ENCODE results near the gene LRBA.
A peak's percentile ranks its signal among the peaks of the same experiment; 100 is the strongest.

LRBA gene

DNA sequence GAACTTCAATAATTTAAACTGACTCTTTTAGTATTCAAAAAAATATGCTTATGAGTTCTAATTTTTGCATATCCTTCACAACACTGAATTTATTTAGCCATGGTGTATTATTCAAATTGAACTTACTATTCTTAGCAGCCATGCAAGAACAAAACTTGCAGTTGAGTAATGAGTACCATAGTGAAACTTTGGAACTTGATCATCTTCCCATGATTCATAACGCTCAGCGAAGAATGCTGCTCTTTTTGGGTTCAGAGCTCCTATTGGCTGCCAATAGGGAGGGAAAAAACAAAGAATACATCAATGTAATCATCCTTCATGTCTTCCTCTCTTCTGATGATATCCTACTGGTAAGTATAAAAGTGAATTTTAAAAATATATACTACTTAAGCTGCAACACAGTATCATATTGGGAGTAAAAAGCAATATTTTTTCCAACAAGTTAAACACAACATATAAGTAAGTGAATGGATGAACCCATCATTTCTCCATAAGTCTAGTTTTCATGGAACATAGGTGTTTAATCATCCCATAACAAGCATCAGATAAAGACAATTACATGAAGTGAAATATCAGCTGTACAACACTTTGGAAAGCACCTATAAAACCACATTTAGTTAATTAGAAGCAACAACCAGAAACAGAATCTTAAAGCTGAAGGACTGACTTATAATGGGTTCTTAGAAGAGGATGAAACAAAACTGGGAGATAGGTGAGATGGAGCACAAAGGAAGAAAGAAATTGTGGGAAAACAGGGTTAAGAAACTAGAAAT lies 578.3 kb downstream of the LRBA start:
- H3K9me3 ChIP-seq (ENCODE audit: control insufficient read depth in 2 of 2, low read length in 2 of 2), result no peaks in the 10 kb centered on the region
- no peaks in the 10 kb centered on the region for H3K4me1 ChIP-seq (ENCODE audit: control insufficient read depth, insufficient read depth, low read length)
- H3K27ac ChIP-seq (ENCODE audit: low read length), result no peak overlapping the region
- no peaks in the 10 kb centered on the region for H3K27me3 ChIP-seq (ENCODE audit: control insufficient read depth in 1 of 2, insufficient read depth in 2 of 2, low read length in 2 of 2)
- H3K36me3 ChIP-seq (ENCODE audit: control insufficient read depth in 2 of 2, insufficient read depth in 2 of 2, low read length in 2 of 2), result no peaks in the 10 kb centered on the region
- H3K9ac ChIP-seq (ENCODE audit: low read length in 2 of 2), result no peak overlapping the region
- no peak overlapping the region for H3K4me3 ChIP-seq (ENCODE audit: low read length in 2 of 2)

DNA sequence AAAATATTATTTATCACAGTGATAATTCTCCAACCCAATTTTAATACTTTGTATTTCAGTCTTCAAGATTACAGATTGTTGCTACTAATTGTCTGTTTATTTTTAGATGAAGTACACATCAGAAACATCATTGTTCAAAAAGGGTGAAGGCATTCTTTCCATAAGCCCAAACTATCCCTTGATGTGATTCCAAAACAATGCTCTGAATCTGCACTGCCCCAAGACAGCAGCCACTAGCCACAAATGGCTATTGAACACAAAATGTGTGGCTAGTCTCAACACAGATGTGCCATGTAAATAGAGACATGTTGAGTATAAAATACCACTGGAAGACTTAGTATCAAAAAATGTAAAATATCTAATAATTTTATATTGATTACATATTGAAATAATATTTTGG lies 583.9 kb downstream of the LRBA start:
- Histone ChIP-seq H3K27ac (ENCODE audit: low read length) (no peak overlapping the region), H3K9ac (ENCODE audit: low read length in 2 of 2) (no peak overlapping the region), H3K9me3 (ENCODE audit: control insufficient read depth in 2 of 2, low read length in 2 of 2) (no peaks in the 10 kb centered on the region), H3K4me3 (ENCODE audit: low read length in 2 of 2) (no peak overlapping the region), H3K4me1 (ENCODE audit: control insufficient read depth, insufficient read depth, low read length) (no peaks in the 10 kb centered on the region), H3K27me3 (ENCODE audit: control insufficient read depth in 1 of 2, insufficient read depth in 2 of 2, low read length in 2 of 2) (no peaks in the 10 kb centered on the region), H3K36me3 (ENCODE audit: control insufficient read depth in 2 of 2, insufficient read depth in 2 of 2, low read length in 2 of 2) (no peaks in the 10 kb centered on the region)

DNA sequence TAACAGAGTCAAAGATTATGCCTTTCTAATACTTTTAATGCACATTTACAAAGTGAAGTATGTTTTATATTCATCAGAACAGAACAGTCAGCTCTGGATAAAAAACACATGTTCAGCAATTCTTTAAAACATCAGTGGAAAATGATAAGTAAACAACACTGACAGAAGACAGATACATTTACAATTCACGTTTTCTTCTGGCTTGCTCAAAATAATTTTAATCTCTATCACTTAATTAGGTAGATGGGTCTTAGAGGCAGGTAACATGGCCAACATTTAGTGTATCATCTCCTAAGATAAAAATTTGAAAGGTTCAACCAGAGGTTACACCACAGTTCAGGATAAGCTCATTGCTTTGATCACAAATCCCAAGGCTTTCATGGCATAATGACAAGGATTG lies 589.9 kb downstream of the LRBA start:
- Histone ChIP-seq H3K4me3 (ENCODE audit: low read length in 2 of 2) (no peak overlapping the region), H3K27me3 (ENCODE audit: control insufficient read depth in 1 of 2, insufficient read depth in 2 of 2, low read length in 2 of 2) (no peaks in the 10 kb centered on the region), H3K27ac (ENCODE audit: low read length) (no peak overlapping the region), H3K9ac (ENCODE audit: low read length in 2 of 2) (no peak overlapping the region), H3K36me3 (ENCODE audit: control insufficient read depth in 2 of 2, insufficient read depth in 2 of 2, low read length in 2 of 2) (peaks cover 0 to 2% of the 10 kb centered on the region in 2 donors), H3K4me1 (ENCODE audit: control insufficient read depth, insufficient read depth, low read length) (no peaks in the 10 kb centered on the region), H3K9me3 (ENCODE audit: control insufficient read depth in 2 of 2, low read length in 2 of 2) (no peaks in the 10 kb centered on the region)

DNA sequence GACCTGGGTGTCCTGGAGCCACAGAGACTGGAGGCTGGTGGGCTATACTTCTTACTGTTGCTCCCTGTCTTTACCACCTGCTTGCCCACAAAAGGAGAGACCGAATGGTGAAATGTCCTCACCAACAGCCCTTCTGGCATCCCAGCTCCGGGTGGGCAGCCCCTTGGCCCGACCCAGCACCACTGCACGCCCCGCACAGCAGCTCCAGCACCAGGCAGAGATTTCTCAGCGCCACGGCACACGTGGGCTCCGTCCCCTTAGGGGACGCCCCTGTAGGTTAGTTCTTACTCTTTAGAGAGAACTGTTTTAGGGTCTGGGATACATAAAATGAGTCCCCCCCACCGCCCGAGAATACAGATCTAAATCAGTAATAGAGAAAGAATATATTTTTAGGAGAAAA lies 591.6 kb downstream of the LRBA start:
- no peak overlapping the region for H3K4me3 ChIP-seq (ENCODE audit: low read length in 2 of 2)
- H3K9ac ChIP-seq (ENCODE audit: low read length in 2 of 2), result no peak overlapping the region
- H3K9me3 ChIP-seq (ENCODE audit: control insufficient read depth in 2 of 2, low read length in 2 of 2), result no peaks in the 10 kb centered on the region
- no peaks in the 10 kb centered on the region for H3K27me3 ChIP-seq (ENCODE audit: control insufficient read depth in 1 of 2, insufficient read depth in 2 of 2, low read length in 2 of 2)
- no peak overlapping the region for H3K27ac ChIP-seq (ENCODE audit: low read length)
- peaks cover 0 to 2% of the 10 kb centered on the region in 2 donors for H3K36me3 ChIP-seq (ENCODE audit: control insufficient read depth in 2 of 2, insufficient read depth in 2 of 2, low read length in 2 of 2)
- no peaks in the 10 kb centered on the region for H3K4me1 ChIP-seq (ENCODE audit: control insufficient read depth, insufficient read depth, low read length)

DNA sequence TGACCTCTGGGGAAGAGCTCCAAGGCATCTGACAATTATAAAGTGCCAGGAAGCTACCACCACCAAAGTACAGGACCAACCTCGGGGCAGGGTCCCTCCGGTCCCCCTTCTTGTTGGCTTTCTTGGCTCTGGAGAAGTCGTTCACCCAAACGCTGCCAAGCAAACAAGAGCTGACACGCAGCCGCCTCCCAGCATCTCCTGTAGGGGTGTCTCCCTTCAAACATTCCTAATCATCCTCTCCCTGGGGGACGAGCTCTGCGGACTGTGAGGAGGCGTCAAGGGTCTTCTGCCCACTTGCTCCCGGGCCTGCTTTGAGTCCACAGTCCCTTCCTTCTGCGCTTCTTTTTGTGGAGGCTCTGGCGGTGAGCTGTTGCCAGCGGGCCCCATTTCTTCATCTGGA lies 592.0 kb downstream of the LRBA start:
- Histone ChIP-seq H3K4me1 (ENCODE audit: control insufficient read depth, insufficient read depth, low read length) (no peaks in the 10 kb centered on the region), H3K27ac (ENCODE audit: low read length) (no peak overlapping the region), H3K9ac (ENCODE audit: low read length in 2 of 2) (no peak overlapping the region), H3K9me3 (ENCODE audit: control insufficient read depth in 2 of 2, low read length in 2 of 2) (no peaks in the 10 kb centered on the region), H3K36me3 (ENCODE audit: control insufficient read depth in 2 of 2, insufficient read depth in 2 of 2, low read length in 2 of 2) (peaks cover 0 to 2% of the 10 kb centered on the region in 2 donors), H3K4me3 (ENCODE audit: low read length in 2 of 2) (no peak overlapping the region), H3K27me3 (ENCODE audit: control insufficient read depth in 1 of 2, insufficient read depth in 2 of 2, low read length in 2 of 2) (no peaks in the 10 kb centered on the region)

DNA sequence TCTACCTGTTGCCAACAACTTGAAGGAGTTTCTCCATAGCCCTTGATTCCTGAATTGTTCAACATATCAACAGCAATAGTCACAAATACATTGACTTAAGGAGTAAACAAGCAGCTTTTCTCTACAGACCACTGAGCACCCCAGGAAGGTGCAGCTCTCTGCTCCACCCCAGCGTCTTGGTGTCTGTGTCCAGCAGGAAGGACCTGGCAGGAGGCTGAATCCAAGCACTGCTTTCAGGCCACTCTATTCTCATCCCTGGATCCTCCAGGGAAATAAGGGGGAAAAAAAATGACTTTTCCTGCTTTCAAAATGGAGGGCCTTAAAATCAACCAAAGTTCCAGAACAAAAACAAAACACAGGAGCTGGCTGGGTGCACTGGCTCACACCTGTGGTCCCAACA lies 593.5 kb downstream of the LRBA start:
- H3K36me3 ChIP-seq (ENCODE audit: control insufficient read depth in 2 of 2, insufficient read depth in 2 of 2, low read length in 2 of 2), result peaks cover 0 to 2% of the 10 kb centered on the region in 2 donors
- H3K27ac ChIP-seq (ENCODE audit: low read length), result no peak overlapping the region
- no peaks in the 10 kb centered on the region for H3K27me3 ChIP-seq (ENCODE audit: control insufficient read depth in 1 of 2, insufficient read depth in 2 of 2, low read length in 2 of 2)
- H3K4me3 ChIP-seq (ENCODE audit: low read length in 2 of 2), result no peak overlapping the region
- no peaks in the 10 kb centered on the region for H3K9me3 ChIP-seq (ENCODE audit: control insufficient read depth in 2 of 2, low read length in 2 of 2)
- no peaks in the 10 kb centered on the region for H3K4me1 ChIP-seq (ENCODE audit: control insufficient read depth, insufficient read depth, low read length)
- no peak overlapping the region for H3K9ac ChIP-seq (ENCODE audit: low read length in 2 of 2)

DNA sequence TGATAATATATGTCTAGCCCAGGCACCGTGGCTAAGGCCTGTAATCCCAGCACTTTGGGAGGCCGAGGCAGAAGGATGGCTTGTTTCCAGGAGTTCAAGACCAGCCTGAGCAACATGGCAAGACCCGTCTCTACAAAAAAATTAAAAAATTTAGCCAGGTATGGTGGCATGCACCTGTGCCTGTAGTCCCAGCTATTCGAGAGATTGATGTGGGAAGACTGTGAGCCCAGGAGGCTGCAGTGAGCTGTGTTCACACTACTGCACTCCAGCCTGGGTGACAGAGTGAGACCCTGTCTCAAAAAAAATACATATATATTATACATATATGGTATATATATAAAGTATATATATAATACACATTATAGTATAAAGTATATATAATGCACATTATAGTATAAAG lies 595.1 kb downstream of the LRBA start:
- Histone ChIP-seq H3K9ac (ENCODE audit: low read length in 2 of 2) (no peak overlapping the region), H3K9me3 (ENCODE audit: control insufficient read depth in 2 of 2, low read length in 2 of 2) (no peaks in the 10 kb centered on the region), H3K27ac (ENCODE audit: low read length) (no peak overlapping the region), H3K36me3 (ENCODE audit: control insufficient read depth in 2 of 2, insufficient read depth in 2 of 2, low read length in 2 of 2) (peaks cover 0 to 2% of the 10 kb centered on the region in 2 donors), H3K4me3 (ENCODE audit: low read length in 2 of 2) (no peak overlapping the region), H3K4me1 (ENCODE audit: control insufficient read depth, insufficient read depth, low read length) (no peaks in the 10 kb centered on the region), H3K27me3 (ENCODE audit: control insufficient read depth in 1 of 2, insufficient read depth in 2 of 2, low read length in 2 of 2) (no peaks in the 10 kb centered on the region)

DNA sequence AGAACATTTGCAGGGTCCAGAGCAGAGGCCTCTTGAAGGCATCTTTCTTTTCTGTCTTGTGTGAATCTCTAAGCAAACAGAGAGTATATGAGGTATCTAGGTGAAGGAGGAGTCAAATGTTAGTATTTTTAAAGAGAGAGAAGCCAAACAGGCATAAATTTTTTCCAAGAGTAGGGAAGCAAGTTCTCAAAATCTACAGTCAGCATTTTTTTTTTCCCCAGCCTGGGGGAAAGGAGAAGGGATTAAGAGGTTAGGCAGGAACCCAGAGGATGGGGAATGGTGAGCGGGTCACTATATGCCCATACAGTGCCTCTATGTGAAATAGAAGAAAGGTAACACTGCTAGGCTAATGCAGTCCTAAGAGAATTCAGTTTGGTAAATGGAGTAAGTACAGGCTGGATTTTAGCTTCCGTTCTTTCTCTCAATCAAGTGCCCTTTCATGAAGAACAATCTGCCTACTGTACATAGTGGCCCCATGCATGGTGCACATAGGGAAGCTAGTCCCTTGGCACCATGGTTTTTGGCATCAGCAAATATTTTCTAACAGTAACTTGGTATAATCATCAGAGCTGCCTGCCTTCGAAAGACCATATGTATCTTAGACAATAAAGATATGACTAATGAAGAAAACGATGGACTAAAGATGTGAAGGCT lies 596.2 kb downstream of the LRBA start:
- H3K27ac ChIP-seq (ENCODE audit: low read length), result no peak overlapping the region
- H3K4me3 ChIP-seq (ENCODE audit: low read length in 2 of 2), result no peak overlapping the region
- H3K27me3 ChIP-seq (ENCODE audit: control insufficient read depth in 1 of 2, insufficient read depth in 2 of 2, low read length in 2 of 2), result no peaks in the 10 kb centered on the region
- no peaks in the 10 kb centered on the region for H3K4me1 ChIP-seq (ENCODE audit: control insufficient read depth, insufficient read depth, low read length)
- H3K9ac ChIP-seq (ENCODE audit: low read length in 2 of 2), result no peak overlapping the region
- peaks cover 0 to 2% of the 10 kb centered on the region in 2 donors for H3K36me3 ChIP-seq (ENCODE audit: control insufficient read depth in 2 of 2, insufficient read depth in 2 of 2, low read length in 2 of 2)
- H3K9me3 ChIP-seq (ENCODE audit: control insufficient read depth in 2 of 2, low read length in 2 of 2), result no peaks in the 10 kb centered on the region

DNA sequence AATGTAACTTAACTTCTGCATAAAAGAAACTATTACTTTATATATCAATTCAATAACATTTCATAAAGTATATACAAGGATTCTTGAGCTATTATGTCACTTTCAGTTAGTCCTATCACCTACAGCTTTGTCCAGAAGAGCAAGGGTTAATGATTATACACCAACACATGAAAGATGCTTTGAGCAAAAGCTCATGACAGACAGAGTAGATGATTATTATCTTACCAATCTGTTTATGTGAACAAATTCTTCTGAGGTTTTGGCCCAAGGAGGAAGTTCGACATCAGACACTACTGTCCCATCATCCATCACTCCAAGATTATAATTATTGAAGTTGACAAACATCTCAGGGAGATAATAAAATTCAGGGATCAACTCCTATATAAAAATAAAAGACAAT lies 599.9 kb downstream of the LRBA start:
- Histone ChIP-seq H3K4me3 (ENCODE audit: low read length in 2 of 2) (no peak overlapping the region), H3K36me3 (ENCODE audit: control insufficient read depth in 2 of 2, insufficient read depth in 2 of 2, low read length in 2 of 2) (no peaks in the 10 kb centered on the region), H3K9ac (ENCODE audit: low read length in 2 of 2) (no peak overlapping the region), H3K4me1 (ENCODE audit: control insufficient read depth, insufficient read depth, low read length) (no peaks in the 10 kb centered on the region), H3K27ac (ENCODE audit: low read length) (no peak overlapping the region), H3K9me3 (ENCODE audit: control insufficient read depth in 2 of 2, low read length in 2 of 2) (no peaks in the 10 kb centered on the region), H3K27me3 (ENCODE audit: control insufficient read depth in 1 of 2, insufficient read depth in 2 of 2, low read length in 2 of 2) (no peaks in the 10 kb centered on the region)

DNA sequence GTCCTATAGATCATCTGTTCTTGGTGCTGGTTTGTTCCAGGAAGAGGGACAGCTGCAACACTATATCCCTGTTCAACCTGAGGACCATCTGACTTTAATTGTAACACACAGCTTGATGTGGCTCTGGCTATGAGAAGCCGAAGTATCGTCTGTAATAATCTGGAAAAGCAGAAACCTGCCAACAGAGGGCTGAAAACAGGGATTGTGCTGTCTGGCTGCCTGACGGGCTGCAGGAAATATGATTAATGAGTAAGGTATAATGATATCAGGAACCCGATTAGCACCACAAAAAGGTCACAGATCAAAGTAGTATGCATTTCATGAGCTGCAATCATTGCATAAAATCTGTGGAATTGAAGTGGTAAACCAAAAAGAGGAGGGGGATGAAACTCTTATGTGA lies 603.6 kb downstream of the LRBA start:
- Histone ChIP-seq H3K27ac (ENCODE audit: low read length) (no peak overlapping the region), H3K36me3 (ENCODE audit: control insufficient read depth in 2 of 2, insufficient read depth in 2 of 2, low read length in 2 of 2) (no peaks in the 10 kb centered on the region), H3K4me3 (ENCODE audit: low read length in 2 of 2) (no peak overlapping the region), H3K4me1 (ENCODE audit: control insufficient read depth, insufficient read depth, low read length) (no peaks in the 10 kb centered on the region), H3K9me3 (ENCODE audit: control insufficient read depth in 2 of 2, low read length in 2 of 2) (no peaks in the 10 kb centered on the region), H3K9ac (ENCODE audit: low read length in 2 of 2) (no peak overlapping the region), H3K27me3 (ENCODE audit: control insufficient read depth in 1 of 2, insufficient read depth in 2 of 2, low read length in 2 of 2) (no peaks in the 10 kb centered on the region)

DNA sequence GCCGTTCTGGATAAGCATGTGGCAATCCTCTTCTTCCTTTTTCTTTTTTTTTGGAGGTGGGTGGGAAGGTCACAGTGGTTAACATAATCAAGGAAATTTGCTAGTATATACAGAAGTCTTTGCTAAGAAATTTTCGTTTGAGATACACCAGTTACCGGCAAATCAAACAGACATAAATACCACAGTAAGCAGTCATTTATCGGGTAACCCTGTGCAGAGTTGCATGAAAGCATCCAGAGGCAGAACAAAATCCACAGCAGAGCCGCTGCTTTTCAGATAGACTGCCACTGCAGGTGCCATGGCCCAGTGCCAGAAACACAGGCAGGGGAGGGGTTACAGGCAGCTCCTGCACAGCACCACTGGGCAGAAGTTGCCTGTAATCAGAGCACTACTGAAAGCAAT lies 612.2 kb downstream of the LRBA start:
- Histone ChIP-seq H3K4me3 (ENCODE audit: low read length in 2 of 2) (peak overlapping the region in 1 of 2 donors; percentile 16), H3K4me1 (ENCODE audit: control insufficient read depth, insufficient read depth, low read length) (peaks cover 3% of the 10 kb centered on the region), H3K27ac (ENCODE audit: low read length) (no peak overlapping the region), H3K36me3 (ENCODE audit: control insufficient read depth in 2 of 2, insufficient read depth in 2 of 2, low read length in 2 of 2) (no peaks in the 10 kb centered on the region), H3K27me3 (ENCODE audit: control insufficient read depth in 1 of 2, insufficient read depth in 2 of 2, low read length in 2 of 2) (no peaks in the 10 kb centered on the region), H3K9ac (ENCODE audit: low read length in 2 of 2) (no peak overlapping the region), H3K9me3 (ENCODE audit: control insufficient read depth in 2 of 2, low read length in 2 of 2) (no peaks in the 10 kb centered on the region)

Measured in stomach smooth muscle (tissue), 2 donors.